Muscle of back (tissue), 11 donors: ENCODE results near the gene SLAIN1. TPM values are rescaled to one million over a fixed set of nuclear protein-coding genes. Genes with fewer than 3 reads are reported as not detected.

Experiments used
- DNase-seq, 3 donors: peaks; one replicate each; pipeline versions ENCODE4 v3.0.0 to v3.0.0-alpha.2; 2013
- polyA plus RNA-seq, 10 donors: library from polyadenylated mRNA; unstranded; fragments of 120-200 nt; gene quantifications; one replicate each; pipeline ENCODE4 v1.2.1, GENCODE V29; 2013; ENCODE audit not compliant: insufficient read length in 10 of 10

Gene SLAIN1
- polyA plus RNA-seq, 10 donors, result 3.9 to 7.6 (median 5.8) TPM

GRCh38 chr13:77703408-77703807 is 5.9 kb downstream of the SLAIN1 start:
- no peak for DNase-seq

GRCh38 chr13:77714119-77714755 is 16.8 kb downstream of the SLAIN1 start:
- DNase-seq, result no peak

- DNase-seq, result no peak
Observed at GRCh38 chr13:77715233-77715891, 17.9 kb downstream of the SLAIN1 start.

- DNase-seq, result no peak
Observed at GRCh38 chr13:77716692-77717091, 19.2 kb downstream of the SLAIN1 start.

GRCh38 chr13:77717508-77717907 is 20.0 kb downstream of the SLAIN1 start:
- no peak for DNase-seq

- DNase-seq, result no peak
Observed at GRCh38 chr13:77719128-77719527, 21.6 kb downstream of the SLAIN1 start.

- no peak for DNase-seq
Observed at GRCh38 chr13:77720988-77721387, 23.5 kb downstream of the SLAIN1 start.

- DNase-seq, result no peak
Observed at GRCh38 chr13:77724092-77724491, 26.6 kb downstream of the SLAIN1 start.

- no peak for DNase-seq
Observed at GRCh38 chr13:77725071-77725470, 27.6 kb downstream of the SLAIN1 start.

- DNase-seq, result peak; percentile 6 to 55 (median 27)
Observed at GRCh38 chr13:77728265-77729125, 31.0 kb downstream of the SLAIN1 start.

- peak in 1 of 3 donors; percentile 9 for DNase-seq
Observed at GRCh38 chr13:77729502-77730221, 32.2 kb downstream of the SLAIN1 start.

- no peak for DNase-seq
Observed at GRCh38 chr13:77730572-77730971, 33.1 kb downstream of the SLAIN1 start.

GRCh38 chr13:77732287-77732686 is 34.8 kb downstream of the SLAIN1 start:
- no peak for DNase-seq

GRCh38 chr13:77733674-77734073 is 36.2 kb downstream of the SLAIN1 start:
- DNase-seq, result no peak

- DNase-seq, result no peak
Observed at GRCh38 chr13:77737583-77738200, 40.2 kb downstream of the SLAIN1 start.

GRCh38 chr13:77740097-77740735 is 42.7 kb downstream of the SLAIN1 start:
- DNase-seq, result no peak

- no peak for DNase-seq
Observed at GRCh38 chr13:77740931-77741596, 43.6 kb downstream of the SLAIN1 start.

GRCh38 chr13:77741597-77741972 is 44.1 kb downstream of the SLAIN1 start:
- no peak for DNase-seq

- DNase-seq, result no peak
Observed at GRCh38 chr13:77742801-77743200, 45.3 kb downstream of the SLAIN1 start.

- no peak for DNase-seq
Observed at GRCh38 chr13:77745784-77746183, 48.3 kb downstream of the SLAIN1 start.
